ENCODE results near the gene POP7. TPM values are rescaled to one million over a fixed set of nuclear protein-coding genes. Genes with fewer than 3 reads are reported as not detected.

POP7 gene
- total RNA-seq, 6 experiments from 2014 or later: 30.2 to 42.2 (median 34.4) TPM

DNA sequence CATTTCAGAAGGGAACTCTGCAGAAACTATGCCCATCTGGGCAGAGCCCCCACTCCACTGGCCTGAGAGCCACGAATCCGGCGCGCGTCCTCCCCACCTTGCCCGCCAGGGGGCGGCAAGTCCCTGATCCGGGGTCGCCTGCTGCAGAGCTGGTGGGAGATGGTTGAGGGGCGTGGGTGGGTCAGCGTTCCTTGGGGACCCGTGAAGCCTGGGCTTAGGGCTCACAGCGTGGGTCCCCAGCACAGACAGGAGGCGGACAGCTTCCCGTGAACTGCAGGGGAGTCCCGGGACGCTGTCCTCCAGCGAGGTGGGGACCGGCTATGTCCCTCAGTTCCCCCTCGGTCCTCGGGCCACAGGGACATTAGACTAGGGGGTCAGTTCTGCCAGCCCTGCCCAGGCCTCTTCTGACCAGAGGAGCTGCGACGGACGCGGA lies 585 bp upstream of the POP7 start:
- Mint-ChIP-seq H3K4me3 (peak overlapping the region; percentile 98), H3K4me1 (ENCODE audit: low read depth) (peaks cover 9% of the 10 kb centered on the region), H3K27ac (peak overlapping the region; percentile 89), H3K9me3 (no peaks in the 10 kb centered on the region), H3K27me3 (ENCODE audit: insufficient read depth) (peaks cover 4% of the 10 kb centered on the region), H3K36me3 (ENCODE audit: low read depth) (peaks cover 6% of the 10 kb centered on the region; the same call in 1 of the 2 replicates)
- TF ChIP-seq, protein P1, sequence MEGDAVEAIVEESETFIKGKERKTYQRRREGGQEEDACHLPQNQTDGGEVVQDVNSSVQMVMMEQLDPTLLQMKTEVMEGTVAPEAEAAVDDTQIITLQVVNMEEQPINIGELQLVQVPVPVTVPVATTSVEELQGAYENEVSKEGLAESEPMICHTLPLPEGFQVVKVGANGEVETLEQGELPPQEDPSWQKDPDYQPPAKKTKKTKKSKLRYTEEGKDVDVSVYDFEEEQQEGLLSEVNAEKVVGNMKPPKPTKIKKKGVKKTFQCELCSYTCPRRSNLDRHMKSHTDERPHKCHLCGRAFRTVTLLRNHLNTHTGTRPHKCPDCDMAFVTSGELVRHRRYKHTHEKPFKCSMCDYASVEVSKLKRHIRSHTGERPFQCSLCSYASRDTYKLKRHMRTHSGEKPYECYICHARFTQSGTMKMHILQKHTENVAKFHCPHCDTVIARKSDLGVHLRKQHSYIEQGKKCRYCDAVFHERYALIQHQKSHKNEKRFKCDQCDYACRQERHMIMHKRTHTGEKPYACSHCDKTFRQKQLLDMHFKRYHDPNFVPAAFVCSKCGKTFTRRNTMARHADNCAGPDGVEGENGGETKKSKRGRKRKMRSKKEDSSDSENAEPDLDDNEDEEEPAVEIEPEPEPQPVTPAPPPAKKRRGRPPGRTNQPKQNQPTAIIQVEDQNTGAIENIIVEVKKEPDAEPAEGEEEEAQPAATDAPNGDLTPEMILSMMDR (IDR thresholded peaks at IDR 0.05): peak; percentile 97
- peak; percentile 36 for DNase-seq

DNA sequence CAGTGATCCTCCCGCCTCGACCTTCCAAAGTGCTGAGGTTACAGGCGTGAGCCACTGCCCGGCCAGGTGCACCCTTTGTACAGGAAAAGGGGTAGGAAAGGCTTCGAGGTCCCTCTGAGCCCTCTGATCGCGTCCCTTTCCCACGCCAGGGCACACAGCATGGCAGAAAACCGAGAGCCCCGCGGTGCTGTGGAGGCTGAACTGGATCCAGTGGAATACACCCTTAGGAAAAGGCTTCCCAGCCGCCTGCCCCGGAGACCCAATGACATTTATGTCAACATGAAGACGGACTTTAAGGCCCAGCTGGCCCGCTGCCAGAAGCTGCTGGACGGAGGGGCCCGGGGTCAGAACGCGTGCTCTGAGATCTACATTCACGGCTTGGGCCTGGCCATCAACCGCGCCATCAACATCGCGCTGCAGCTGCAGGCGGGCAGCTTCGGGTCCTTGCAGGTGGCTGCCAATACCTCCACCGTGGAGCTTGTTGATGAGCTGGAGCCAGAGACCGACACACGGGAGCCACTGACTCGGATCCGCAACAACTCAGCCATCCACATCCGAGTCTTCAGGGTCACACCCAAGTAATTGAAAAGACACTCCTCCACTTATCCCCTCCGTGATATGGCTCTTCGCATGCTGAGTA lies 871 bp downstream of the POP7 start:
- DNase-seq: no peak
- no peaks in the 10 kb centered on the region for H3K9me3 Mint-ChIP-seq
- peak overlapping the region; percentile 98 for H3K4me3 Mint-ChIP-seq
- H3K4me1 Mint-ChIP-seq (ENCODE audit: low read depth): peaks cover 9% of the 10 kb centered on the region
- TF ChIP-seq, protein P1 (IDR thresholded peaks at IDR 0.05): no peak
- H3K27ac Mint-ChIP-seq: peak overlapping the region; percentile 89; the same call in 1 of the 2 replicates
- H3K36me3 Mint-ChIP-seq (ENCODE audit: low read depth): peaks cover 6% of the 10 kb centered on the region; the same call in 1 of the 2 replicates
- peaks cover 2% of the 10 kb centered on the region for H3K27me3 Mint-ChIP-seq (ENCODE audit: insufficient read depth)

DNA sequence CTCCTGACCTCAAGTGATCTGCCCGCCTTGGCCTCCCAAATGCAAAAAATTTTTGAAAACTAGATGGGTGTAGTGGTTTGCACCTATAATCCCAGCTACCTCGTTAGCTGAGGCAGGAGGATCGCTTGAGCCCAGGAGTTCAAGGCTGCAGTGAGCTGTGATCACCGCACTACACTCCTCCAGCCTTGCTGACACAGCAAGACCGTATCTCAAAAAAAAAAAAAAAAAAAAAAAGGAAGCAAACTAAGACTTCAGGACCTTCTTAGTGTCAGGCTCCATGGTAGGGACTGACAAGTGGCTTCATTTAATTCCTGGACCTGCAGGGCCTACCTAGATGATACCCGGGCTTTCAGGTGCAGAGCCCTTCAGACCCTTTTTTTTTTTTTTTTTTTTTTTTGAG lies 2.5 kb downstream of the POP7 start:
- Mint-ChIP-seq H3K4me1 (ENCODE audit: low read depth) (peaks cover 9% of the 10 kb centered on the region), H3K27me3 (ENCODE audit: insufficient read depth) (no peaks in the 10 kb centered on the region), H3K4me3 (no peak overlapping the region), H3K9me3 (no peaks in the 10 kb centered on the region), H3K36me3 (ENCODE audit: low read depth) (peaks cover 6% of the 10 kb centered on the region; the same call in 1 of the 2 replicates), H3K27ac (no peak overlapping the region)
- TF ChIP-seq, protein P1 (IDR thresholded peaks at IDR 0.05): no peak
- DNase-seq: no peak

DNA sequence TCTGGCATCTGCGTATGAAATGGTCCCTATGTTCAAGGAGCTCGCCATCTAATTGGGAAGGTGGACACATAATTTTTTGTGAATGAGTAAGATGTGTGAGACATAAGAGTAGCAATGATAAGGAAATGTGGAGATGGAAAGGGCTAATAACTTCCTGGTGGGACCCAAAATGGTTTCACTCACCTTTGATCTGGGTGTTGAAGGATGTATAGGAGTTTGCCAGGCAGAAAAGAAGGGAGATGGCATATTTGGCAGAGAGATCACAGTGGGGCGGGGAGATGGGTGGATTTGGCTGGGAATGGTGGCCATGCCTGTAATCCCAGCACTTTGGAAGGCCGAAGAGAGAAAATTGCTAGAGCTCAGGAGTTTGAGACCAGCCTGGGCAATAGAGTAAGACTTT lies 4.5 kb downstream of the POP7 start:
- TF ChIP-seq, protein P1 (IDR thresholded peaks at IDR 0.05): no peak

DNA sequence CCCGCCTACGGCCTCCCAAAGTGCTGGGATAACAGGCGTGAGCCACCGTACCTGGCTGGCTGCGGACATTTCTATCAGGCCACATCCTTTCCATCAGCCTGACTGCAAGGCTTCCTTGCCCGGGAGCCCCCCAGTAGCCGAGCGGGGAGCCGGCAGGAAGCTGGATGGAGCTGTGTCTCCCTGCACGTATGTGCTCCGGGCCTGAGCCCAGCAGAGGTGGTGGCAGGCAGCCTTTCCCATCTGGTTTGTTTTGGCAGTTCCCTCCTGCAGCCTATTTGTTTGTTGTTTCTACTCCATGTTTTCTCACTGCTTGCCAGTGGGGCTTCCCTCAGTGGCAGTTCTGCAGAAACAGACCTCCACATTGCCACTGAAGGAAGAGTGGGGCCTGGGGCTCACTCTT lies 5.4 kb downstream of the POP7 start:
- peaks cover 6% of the 10 kb centered on the region; the same call in 1 of the 2 replicates for H3K36me3 Mint-ChIP-seq (ENCODE audit: low read depth)
- H3K27me3 Mint-ChIP-seq (ENCODE audit: insufficient read depth): peaks cover 6% of the 10 kb centered on the region
- no peaks in the 10 kb centered on the region for H3K9me3 Mint-ChIP-seq
- no peak for DNase-seq
- peaks cover 9% of the 10 kb centered on the region for H3K4me1 Mint-ChIP-seq (ENCODE audit: low read depth)
- no peak overlapping the region for H3K4me3 Mint-ChIP-seq
- TF ChIP-seq, protein P1 (IDR thresholded peaks at IDR 0.05): no peak
- no peak overlapping the region for H3K27ac Mint-ChIP-seq

More for the DNA sequence above, 4.5 kb downstream of the POP7 start:
- Mint-ChIP-seq H3K27me3 (ENCODE audit: insufficient read depth) (peaks cover 3% of the 10 kb centered on the region), H3K4me1 (ENCODE audit: low read depth) (peaks cover 9% of the 10 kb centered on the region), H3K27ac (no peak overlapping the region), H3K9me3 (no peaks in the 10 kb centered on the region), H3K4me3 (no peak overlapping the region), H3K36me3 (ENCODE audit: low read depth) (peaks cover 6% of the 10 kb centered on the region; the same call in 1 of the 2 replicates)
- no peak for DNase-seq

Measured in HFFc6 (cell line).